Aorta (tissue), 5 donors: ENCODE data around the gene OR2H2. TPM values are rescaled to one million over a fixed set of nuclear protein-coding genes. Genes with fewer than 3 reads are reported as not detected.

Experiments used
- ATAC-seq: fragments of 200-7000 bp; cut with Tn5 transposase; one replicate; pipeline ENCODE4 v1.9.1; 2022; ENCODE audit warnings: moderate library complexity; ENCODE audit not compliant: low FRiP score
- DNase-seq, 2 donors: peaks; one replicate each; pipeline ENCODE4 v3.0.0-alpha.2; 2020
- H3K27ac ChIP-seq, 2 donors: one replicate each; pipeline ENCODE4 v1.5.1; 2013; ENCODE audit warnings: low read length in 2 of 2, mild to moderate bottlenecking in 2 of 2, moderate library complexity in 2 of 2, control low read depth in 1 of 2, inconsistent platforms in 1 of 2, low read depth in 1 of 2
- H3K27me3 ChIP-seq, 2 donors: one replicate each; pipeline ENCODE4 v1.6.1; 2013; ENCODE audit warnings: control low read depth in 1 of 2, low read length in 1 of 2, mild to moderate bottlenecking in 1 of 2, moderate library complexity in 1 of 2; ENCODE audit not compliant: insufficient read depth in 2 of 2, control insufficient read depth in 1 of 2
- H3K36me3 ChIP-seq, 2 donors: one replicate each; pipeline ENCODE4 v1.6.1; 2013; ENCODE audit warnings: control low read depth in 1 of 2, low read length in 1 of 2, mild to moderate bottlenecking in 1 of 2; ENCODE audit not compliant: insufficient read depth in 2 of 2, control insufficient read depth in 1 of 2
- H3K4me1 ChIP-seq, 2 donors: one replicate each; pipeline ENCODE4 v1.6.1; 2013; ENCODE audit warnings: low read length in 2 of 2, control low read depth in 1 of 2, mild to moderate bottlenecking in 1 of 2, moderate library complexity in 1 of 2; ENCODE audit not compliant: insufficient read depth in 2 of 2, control insufficient read depth in 1 of 2
- H3K4me3 ChIP-seq, 2 donors: one replicate each; pipeline ENCODE4 v1.5.1; 2013; ENCODE audit warnings: low read length in 2 of 2, control low read depth in 1 of 2, mild to moderate bottlenecking in 1 of 2
- H3K9me3 ChIP-seq: one replicate; pipeline ENCODE4 v1.6.1; 2013; ENCODE audit warnings: mild to moderate bottlenecking, low read length; ENCODE audit not compliant: control insufficient read depth
- WGBS, 2 donors: extraction: QIAGEN DNeasy Blood & Tissue Kit; methylation state at CpG; one replicate each; pipeline ENCODE4 v1.1.7; 2013; 5-methylcytosine and 5-hydroxymethylcytosine counted together
- intact Hi-C, 2 donors: fragments of 100-400 bp; cut with DNase I; formaldehyde crosslinking; loops; one replicate each; pipeline versions ENCODE4 v1.14.2 to v1.15.0; 2022
- polyA plus RNA-seq, 2 donors: library from polyadenylated mRNA; stranded (reverse); fragments of 200-250 nt; gene quantifications; one replicate each; pipeline ENCODE4 v1.2.3, GENCODE V29; 2013
- total RNA-seq, 2 donors: library from RNA; stranded (reverse); fragmentation: NEBNext Ultra II Directional; extraction: Animal tissue kit (Norgen Biotek cat#: 25700); gene quantifications; one replicate each; pipeline ENCODE4 v1.2.1, GENCODE V29; 2021
- donor health status: healthy with polysubstance abuse.
- donor health status: Bipolar disorder and iron deficiency.
- donor health status: DM: no; HTN: no; CAD: no.
- donor health status: DM: no; HTN: no; CAD: no.
- donor health status: DM: yes; HTN: yes; CAD: no.

OR2H2 gene
- total and polyA plus RNA-seq, 4 donors: not detected

GRCh38 chr6:29559524-29560287, 25.2 kb upstream of the OR2H2 start, which contains the start of gene UBD:
Gene UBD, minus strand, starts transcription at chr6:29559732. Its CDS starts 31 bp downstream, at chr6:29559701.
- Histone ChIP-seq H3K4me3 (no peak within 1 kb of the TSS), H3K4me1 (no peaks in the 10 kb centered on the region), H3K27ac (no peak within 1 kb of the TSS), H3K27me3 (no peaks in the 10 kb centered on the region), H3K9me3 (no peaks in the 10 kb centered on the region), H3K36me3 (no peaks in the 10 kb centered on the region)
- DNase-seq (no peak), ATAC-seq (no peak)
- 70 to 78% methylated on average over 6 of the region's 6 CpGs for WGBS, 2 donors
- intact Hi-C loops: no loop called here

GRCh38 chr6:29561091-29561490, 23.8 kb upstream of the OR2H2 start:
- H3K27ac ChIP-seq: no peak overlapping the region
- no peaks in the 10 kb centered on the region for H3K27me3 ChIP-seq
- H3K9me3 ChIP-seq: no peaks in the 10 kb centered on the region
- H3K4me3 ChIP-seq: no peak overlapping the region
- ATAC-seq (no peak), DNase-seq (no peak)
- H3K4me1 ChIP-seq: no peaks in the 10 kb centered on the region
- intact Hi-C loops: no loop called here
- H3K36me3 ChIP-seq: no peaks in the 10 kb centered on the region

GRCh38 chr6:29561606-29562181, 23.2 kb upstream of the OR2H2 start:
- Histone ChIP-seq H3K27me3 (no peaks in the 10 kb centered on the region), H3K36me3 (no peaks in the 10 kb centered on the region), H3K4me1 (no peaks in the 10 kb centered on the region), H3K27ac (no peak overlapping the region), H3K9me3 (no peaks in the 10 kb centered on the region), H3K4me3 (no peak overlapping the region)
- 29 to 33% methylated on average over 1 of the region's 1 CpG for WGBS, 2 donors
- no peak for DNase-seq
- ATAC-seq: no peak
- intact Hi-C loops: no loop called here

- intact Hi-C loops: no loop called here
- H3K27ac ChIP-seq: no peak overlapping the region
- H3K9me3 ChIP-seq: no peaks in the 10 kb centered on the region
- no peaks in the 10 kb centered on the region for H3K4me1 ChIP-seq
- H3K36me3 ChIP-seq: no peaks in the 10 kb centered on the region
- H3K4me3 ChIP-seq: no peak overlapping the region
- ATAC-seq (no peak), DNase-seq (no peak)
- 63 to 74% methylated on average over 3 of the region's 3 CpGs for WGBS, 2 donors
- no peaks in the 10 kb centered on the region for H3K27me3 ChIP-seq
Observed at GRCh38 chr6:29563435-29563965, 21.4 kb upstream of the OR2H2 start.

GRCh38 chr6:29564875-29565274, 20.0 kb upstream of the OR2H2 start:
- H3K9me3 ChIP-seq: no peaks in the 10 kb centered on the region
- no peak for ATAC-seq
- no peak overlapping the region for H3K4me3 ChIP-seq
- no peak for DNase-seq
- no peaks in the 10 kb centered on the region for H3K4me1 ChIP-seq
- intact Hi-C loops: no loop called here
- H3K27me3 ChIP-seq: no peaks in the 10 kb centered on the region
- H3K27ac ChIP-seq: no peak overlapping the region
- H3K36me3 ChIP-seq: no peaks in the 10 kb centered on the region

GRCh38 chr6:29566856-29567255, 18.1 kb upstream of the OR2H2 start:
- Histone ChIP-seq H3K9me3 (no peaks in the 10 kb centered on the region), H3K4me1 (no peaks in the 10 kb centered on the region), H3K36me3 (no peaks in the 10 kb centered on the region), H3K4me3 (no peak overlapping the region), H3K27ac (no peak overlapping the region), H3K27me3 (no peaks in the 10 kb centered on the region)
- DNase-seq: no peak
- intact Hi-C loops: no loop called here
- WGBS, 2 donors: 75 to 76% methylated on average over 5 of the region's 5 CpGs
- no peak for ATAC-seq

- intact Hi-C loops: no loop called here
- Histone ChIP-seq H3K9me3 (no peaks in the 10 kb centered on the region), H3K27ac (no peak overlapping the region), H3K27me3 (no peaks in the 10 kb centered on the region), H3K36me3 (no peaks in the 10 kb centered on the region), H3K4me1 (no peaks in the 10 kb centered on the region), H3K4me3 (no peak overlapping the region)
- no peak for DNase-seq
- 44 to 47% methylated on average over 2 of the region's 2 CpGs for WGBS, 2 donors
- ATAC-seq: no peak
Observed at GRCh38 chr6:29567541-29567940, 17.4 kb upstream of the OR2H2 start.

GRCh38 chr6:29567991-29568390, 16.9 kb upstream of the OR2H2 start:
- ATAC-seq (no peak), DNase-seq (no peak)
- no peaks in the 10 kb centered on the region for H3K4me1 ChIP-seq
- 69% methylated on average over 5 of the region's 5 CpGs for WGBS, 2 donors
- H3K27me3 ChIP-seq: no peaks in the 10 kb centered on the region
- no peak overlapping the region for H3K4me3 ChIP-seq
- no peaks in the 10 kb centered on the region for H3K36me3 ChIP-seq
- no peaks in the 10 kb centered on the region for H3K9me3 ChIP-seq
- H3K27ac ChIP-seq: no peak overlapping the region
- intact Hi-C loops: no loop called here

- Histone ChIP-seq H3K36me3 (no peaks in the 10 kb centered on the region), H3K4me1 (no peaks in the 10 kb centered on the region), H3K9me3 (peaks cover 2% of the 10 kb centered on the region), H3K27me3 (no peaks in the 10 kb centered on the region), H3K27ac (no peak overlapping the region), H3K4me3 (no peak overlapping the region)
- intact Hi-C loops: no loop called here
- ATAC-seq: no peak
- no peak for DNase-seq
Observed at GRCh38 chr6:29576056-29576455, 8.9 kb upstream of the OR2H2 start.
